HG02763 (cell line): ENCODE results near the gene PTGR1.
"Not testable (repeated sequence)": the region's sequence is repeated elsewhere in the genome, so short reads cannot be mapped to it uniquely, and the experiment has no call there.

Experiments used
- ATAC-seq: cut with Tn5 transposase; IDR thresholded peaks from one replicate; pipeline ENCODE4 v1.9.1; 2021; ENCODE audit warnings: mild to moderate bottlenecking, moderate library complexity; ENCODE audit not compliant: unreplicated experiment

The PTGR1 gene

DNA sequence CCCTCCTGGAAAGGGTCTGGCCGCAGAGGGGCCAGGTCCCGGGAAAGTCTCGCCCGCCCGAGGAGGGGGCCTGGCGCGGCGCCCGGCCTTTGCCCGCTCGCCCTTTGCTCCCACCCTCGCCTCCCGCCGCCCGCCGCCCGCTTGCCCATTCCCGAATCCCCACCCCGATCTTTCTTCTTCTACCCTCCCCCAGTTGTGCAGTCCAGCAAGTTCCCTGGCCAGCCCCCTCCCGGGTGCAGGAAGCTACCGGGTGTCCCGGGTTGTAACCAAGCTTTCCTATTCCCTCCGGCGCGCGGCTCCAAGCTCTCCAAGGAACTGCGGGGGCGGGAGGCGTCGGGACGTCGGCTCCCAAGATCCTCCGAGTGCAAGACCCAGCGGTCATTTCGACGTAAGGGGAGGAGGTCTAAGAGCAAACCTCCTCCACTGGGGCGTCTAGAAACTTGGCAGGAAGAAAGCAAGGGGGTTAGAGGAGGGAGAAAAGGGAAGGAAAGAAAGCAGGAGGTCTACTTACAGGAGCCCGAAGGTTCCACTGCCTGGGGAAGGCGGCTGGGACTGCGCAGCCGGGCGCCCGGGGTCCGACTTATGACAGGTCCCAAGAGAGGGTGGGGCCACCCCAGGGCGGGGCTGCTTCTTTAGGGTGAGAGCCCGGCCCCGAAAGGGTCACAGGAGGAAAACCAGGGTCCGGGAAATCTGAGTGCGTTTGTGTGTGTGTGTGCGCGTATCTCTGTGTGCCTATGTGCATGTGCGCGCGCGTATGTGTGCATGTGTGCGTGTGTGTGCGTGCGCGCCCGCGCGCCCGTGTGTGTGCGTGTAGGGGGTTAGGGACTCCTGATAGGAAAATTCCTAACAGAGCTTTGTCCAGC, at the start of gene PTGR1:
PTGR1 (minus strand) TSS at position 556 of the 863 bp plus-strand sequence. CDS start 2,225 bp downstream, outside the sequence.
- no peak for ATAC-seq

GRCh38 chr9:111649016-111649415, 49.6 kb upstream of the PTGR1 start:
- no peak for ATAC-seq

GRCh38 chr9:111648066-111648465, 48.6 kb upstream of the PTGR1 start:
- no peak for ATAC-seq

- ATAC-seq: no peak
These were observed 47.0 kb upstream of the PTGR1 start for GRCh38 chr9:111646417-111646816.

DNA sequence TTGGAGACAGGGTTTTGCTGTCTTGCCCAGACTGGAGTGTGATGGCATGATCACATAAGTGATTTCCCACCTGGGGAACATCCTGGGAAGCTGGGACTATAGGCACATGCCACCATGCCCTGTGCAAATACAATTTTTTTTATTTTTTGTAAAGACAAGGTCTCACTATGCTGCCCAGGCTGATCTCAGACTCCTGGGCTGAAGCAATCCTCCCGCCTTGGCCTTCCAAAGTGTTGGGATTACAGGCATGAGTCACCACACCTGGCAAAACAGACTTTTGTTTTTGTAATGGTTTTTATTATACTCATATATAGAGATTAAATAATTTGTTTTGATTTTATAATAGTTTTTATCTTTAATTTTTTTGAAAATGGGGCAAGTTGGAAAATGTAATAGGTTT, 46.4 kb upstream of the PTGR1 start:
- no peak for ATAC-seq

GRCh38 chr9:111644195-111644772, 44.8 kb upstream of the PTGR1 start:
- no peak for ATAC-seq

DNA sequence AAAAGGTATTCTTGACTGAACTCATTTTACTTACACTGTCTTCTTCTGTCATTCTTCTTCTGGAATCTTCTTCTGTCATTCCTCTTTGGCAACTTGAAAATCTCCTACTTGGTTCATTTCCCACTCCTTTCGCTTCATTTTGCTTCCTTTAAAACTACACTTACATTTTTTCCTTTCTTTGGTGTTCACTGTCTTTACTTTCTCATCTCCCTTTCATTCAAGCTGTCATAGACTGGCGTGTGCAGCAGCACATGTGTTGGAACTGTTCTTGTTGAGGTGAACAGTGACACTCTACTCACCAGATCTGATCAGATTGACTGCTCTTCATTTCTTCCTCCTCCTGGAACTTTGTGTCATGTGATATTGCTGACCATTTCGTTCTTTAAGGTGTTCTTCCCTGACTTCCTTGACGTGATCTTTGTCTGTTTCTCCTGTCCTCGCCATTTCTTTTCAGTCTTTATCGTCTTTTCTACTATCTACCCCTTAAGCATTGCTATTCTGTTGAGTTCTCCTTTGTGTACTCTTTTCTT, 38.0 kb upstream of the PTGR1 start:
- no peak for ATAC-seq

- ATAC-seq: no peak
These were observed 35.4 kb upstream of the PTGR1 start for GRCh38 chr9:111634860-111635259.

GRCh38 chr9:111633389-111633736, 33.9 kb upstream of the PTGR1 start:
- no peak for ATAC-seq

GRCh38 chr9:111632695-111633388, 33.4 kb upstream of the PTGR1 start:
- ATAC-seq: no peak

DNA sequence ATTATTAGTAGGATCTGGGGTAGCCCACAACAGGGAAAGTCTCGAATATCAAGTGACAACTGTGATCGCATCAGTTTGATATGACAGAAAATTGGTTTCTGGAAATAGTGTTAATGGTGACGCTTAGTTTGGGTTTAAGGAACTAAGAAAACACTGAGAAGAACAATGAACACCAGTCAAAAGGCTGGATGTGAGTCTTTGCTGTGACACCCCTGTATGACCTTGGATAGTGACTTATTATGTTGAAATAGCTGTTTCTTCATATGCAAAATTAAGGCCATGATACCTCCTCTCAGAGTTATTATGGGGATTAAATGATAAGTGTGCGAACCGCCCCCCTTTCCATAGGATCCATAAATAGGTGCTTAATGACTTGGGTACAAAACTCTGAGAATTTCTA, 32.6 kb upstream of the PTGR1 start:
- no peak for ATAC-seq

DNA sequence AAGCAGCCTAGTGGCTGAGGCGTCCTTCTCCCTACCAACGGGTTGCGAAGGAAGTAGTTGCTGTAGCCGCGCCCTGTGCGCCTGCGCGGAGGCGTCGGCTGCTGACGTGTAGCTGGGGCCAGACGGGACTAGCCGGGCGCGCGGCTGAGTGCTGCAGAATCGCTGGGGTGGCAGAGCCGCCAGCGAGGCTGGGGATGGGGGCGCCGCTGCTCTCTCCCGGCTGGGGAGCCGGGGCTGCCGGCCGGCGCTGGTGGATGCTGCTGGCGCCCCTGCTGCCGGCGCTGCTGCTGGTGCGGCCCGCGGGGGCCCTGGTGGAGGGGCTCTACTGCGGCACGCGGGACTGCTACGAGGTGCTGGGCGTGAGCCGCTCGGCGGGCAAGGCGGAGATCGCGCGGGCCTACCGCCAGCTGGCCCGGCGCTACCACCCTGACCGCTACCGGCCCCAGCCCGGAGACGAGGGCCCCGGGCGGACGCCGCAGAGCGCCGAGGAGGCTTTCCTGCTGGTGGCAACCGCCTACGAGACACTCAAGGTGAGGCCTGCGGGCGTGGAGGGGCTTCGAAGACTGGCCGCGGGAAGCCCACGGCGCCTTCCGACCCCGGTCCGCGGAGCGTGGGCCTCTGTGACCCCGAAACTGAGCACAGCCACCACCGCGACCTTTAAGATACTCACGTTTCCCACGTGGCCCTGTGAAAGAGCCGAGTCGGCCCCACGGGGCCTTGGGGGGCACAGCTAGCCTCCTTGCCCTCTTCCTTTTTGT, 31.9 kb upstream of the PTGR1 start, which contains the start of gene DNAJC25:
DNAJC25 (plus strand) TSS at position 121 of the 758 bp plus-strand sequence; CDS start at position 195, 74 bp downstream.
- peak; percentile 94 for ATAC-seq

DNA sequence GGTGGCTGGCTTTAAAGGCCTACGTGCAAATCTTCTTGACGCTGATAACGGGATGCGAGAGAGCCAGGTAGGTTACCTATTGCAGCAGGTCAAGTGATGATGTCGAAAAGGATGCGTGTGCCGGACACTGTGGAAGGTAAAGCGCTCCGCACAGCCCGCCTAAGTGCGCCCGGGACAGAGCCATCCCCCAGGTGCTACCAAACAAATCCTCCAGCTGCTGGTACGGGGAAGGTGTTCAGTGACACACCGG, 31.4 kb upstream of the PTGR1 start:
- ATAC-seq: no peak

DNA sequence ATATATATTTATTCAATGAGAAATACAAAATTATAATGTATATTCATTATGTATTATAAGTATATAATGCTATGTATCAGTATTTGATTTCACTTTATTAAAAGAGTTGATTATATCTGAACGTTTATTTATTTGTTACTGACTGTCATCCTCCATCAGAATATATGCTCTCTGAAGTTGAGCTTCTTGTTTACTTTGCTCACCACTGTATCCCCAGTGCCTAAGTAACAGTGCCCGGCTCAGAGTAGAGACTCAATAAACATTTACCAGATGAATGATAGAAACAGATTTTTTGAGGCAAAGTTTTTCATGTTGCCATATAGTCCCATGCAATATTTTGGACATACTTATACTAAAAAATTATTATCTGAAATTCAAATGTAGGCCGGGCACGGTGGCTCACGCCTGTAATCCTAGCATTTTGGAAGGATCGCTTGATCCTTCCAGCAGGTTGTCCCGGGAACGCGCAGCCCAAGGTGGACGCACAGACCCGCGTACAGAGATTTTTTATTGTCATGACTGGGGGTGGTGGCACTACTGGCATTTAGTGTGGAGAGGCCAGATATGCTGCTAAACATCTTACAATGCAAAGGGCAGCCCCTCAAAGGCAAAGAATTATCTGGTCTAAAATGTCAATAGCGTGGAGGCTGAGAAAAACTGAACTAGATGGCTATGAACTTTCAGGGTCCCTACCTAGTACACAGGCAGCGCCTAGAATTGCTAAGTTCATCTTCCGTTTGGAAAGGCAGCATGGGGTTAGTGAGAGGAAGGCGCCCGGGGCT, 30.9 kb upstream of the PTGR1 start:
- ATAC-seq: peak; percentile 16

DNA sequence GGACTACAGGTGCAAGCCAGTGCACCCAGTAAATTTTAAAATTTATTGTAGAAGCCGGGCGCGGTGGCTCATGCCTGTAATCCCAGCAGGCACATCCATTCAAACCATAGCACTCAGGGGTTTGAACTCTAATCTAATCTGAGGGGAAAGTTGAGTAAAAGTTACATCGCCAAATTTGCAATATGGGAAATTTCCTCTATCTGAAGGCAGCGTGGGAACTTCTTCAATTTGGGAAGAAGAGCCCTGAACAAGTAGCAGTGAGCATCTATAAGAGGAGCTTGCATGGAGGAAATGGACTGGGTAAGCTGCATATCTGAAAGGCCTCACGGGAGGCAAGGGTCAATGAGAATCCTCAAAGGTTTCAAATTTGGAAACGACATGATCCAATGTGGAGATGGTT, 29.0 kb upstream of the PTGR1 start:
- no peak for ATAC-seq

DNA sequence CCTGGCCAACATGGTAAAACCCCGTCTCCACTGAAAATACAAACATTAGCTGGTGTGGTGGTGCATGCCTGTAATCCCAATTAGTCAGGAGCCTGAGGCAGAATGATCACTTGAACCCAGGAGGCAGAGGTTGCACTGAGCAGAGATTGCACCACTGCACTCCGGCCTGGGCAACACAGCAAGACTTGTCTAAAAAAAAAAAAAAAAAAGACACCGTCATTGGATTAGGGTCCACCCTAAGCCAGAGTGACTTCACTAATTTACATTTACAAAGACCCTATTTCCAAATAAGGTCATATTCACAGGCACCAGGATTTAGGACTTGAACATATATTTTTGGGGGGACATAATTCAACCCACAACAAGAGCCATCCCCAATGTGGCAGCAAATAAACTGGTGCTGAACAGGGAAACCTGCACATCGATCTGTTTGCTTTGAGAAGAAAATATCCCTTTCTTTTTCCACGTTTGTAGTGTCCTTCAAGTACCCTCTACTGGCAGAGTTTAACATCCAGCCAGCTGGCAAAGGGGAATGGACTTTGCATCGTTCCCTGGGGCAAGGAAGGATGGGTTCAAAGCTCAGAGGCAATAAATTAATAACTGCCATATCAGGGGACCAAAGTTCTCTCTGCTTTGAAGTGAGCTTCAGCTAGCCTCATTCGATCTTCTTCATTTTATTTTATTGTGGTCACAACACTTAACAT, 28.0 kb upstream of the PTGR1 start:
- no peak for ATAC-seq

- ATAC-seq: no peak
These were observed 23.2 kb upstream of the PTGR1 start for GRCh38 chr9:111622626-111623025.

DNA sequence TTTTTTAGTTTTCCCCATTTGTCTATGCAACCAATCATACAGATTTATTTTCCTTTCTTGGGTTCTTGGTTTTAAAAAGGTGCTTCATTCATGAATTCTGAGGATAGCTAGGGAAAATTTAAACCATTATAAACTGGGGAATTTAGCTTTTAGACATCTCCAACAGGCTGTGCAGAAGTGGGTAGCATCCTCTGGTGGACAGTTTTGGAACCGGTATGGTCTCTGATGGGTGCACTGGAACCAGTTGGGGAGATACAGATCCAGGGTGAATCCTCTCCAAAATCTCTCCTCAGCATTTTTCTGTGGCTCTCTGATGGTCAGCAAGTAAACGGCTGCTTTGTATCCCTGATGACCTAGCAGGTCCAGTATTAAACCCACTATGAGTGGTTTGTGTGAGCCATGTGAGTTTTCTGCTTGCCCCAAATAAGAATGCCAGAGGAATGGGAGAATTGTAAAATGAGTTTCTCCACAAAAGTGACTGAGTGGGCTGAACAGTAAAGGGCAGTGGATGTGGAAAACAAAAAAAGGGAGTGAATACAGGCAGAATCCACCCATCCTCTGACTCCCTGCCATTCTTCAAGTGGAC, 22.5 kb upstream of the PTGR1 start:
- no peak for ATAC-seq

DNA sequence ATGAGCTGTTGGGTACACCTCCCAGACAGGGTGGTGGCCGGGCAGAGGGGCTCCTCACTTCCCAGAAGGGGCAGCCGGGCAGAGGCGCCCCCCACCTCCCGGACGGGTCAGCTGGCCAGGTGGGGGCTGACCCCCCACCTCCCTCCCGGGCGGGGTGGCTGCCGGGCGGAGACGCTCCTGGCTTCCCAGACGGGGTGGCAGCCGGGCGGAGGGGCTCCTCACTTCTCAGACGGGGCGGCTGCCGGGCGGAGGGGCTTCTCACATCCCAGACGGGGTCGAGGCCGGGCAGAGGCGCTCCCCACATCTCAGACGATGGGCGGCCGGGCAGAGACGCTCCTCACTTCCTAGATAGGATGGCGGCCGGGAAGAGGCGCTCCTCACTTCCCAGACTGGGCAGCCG, 17.9 kb upstream of the PTGR1 start:
- ATAC-seq: not testable (repeated sequence)
